Keratinocyte (primary cell): ENCODE measurements around the gene IFNB1. TPM values are rescaled to one million over a fixed set of nuclear protein-coding genes. Genes with fewer than 3 reads are reported as not detected.

ENCODE experiments used
- DNase-seq: peaks from one replicate; pipeline ENCODE4 v3.0.0-alpha.2; 2011; ENCODE audit warnings: low read depth, missing footprints, low spot score
- FAIRE-seq: peaks from 2 replicates; lab custom pipeline; 2011; peaks lifted over from hg19 to GRCh38; lab: Jason Lieb, UNC
- H2AFZ ChIP-seq: 2 replicates; pipeline ENCODE4 v1.6.0; 2012; ENCODE audit warnings: low read length, control low read depth, inconsistent platforms; ENCODE audit not compliant: control insufficient read depth
- H3K27ac ChIP-seq: 2 replicates; pipeline ENCODE4 v1.5.1; 2011; ENCODE audit warnings: low read length; ENCODE audit not compliant: control insufficient read depth, insufficient read depth
- H3K27me3 ChIP-seq: 3 replicates; pipeline ENCODE4 v1.6.0; 2011; ENCODE audit warnings: low read length; ENCODE audit not compliant: control insufficient read depth, insufficient read depth; ENCODE audit errors: extremely low read depth
- H3K36me3 ChIP-seq, 2 experiments: 2 replicates in 1 of 2; 3 replicates in 1 of 2; pipeline ENCODE4 v1.5.1; 2011; ENCODE audit warnings: low read length in 2 of 2, mild to moderate bottlenecking in 1 of 2; ENCODE audit not compliant: control insufficient read depth in 2 of 2, insufficient read depth in 2 of 2; ENCODE audit errors: extremely low read depth in 1 of 2
- H3K4me1 ChIP-seq: 3 replicates; pipeline ENCODE4 v1.5.1; 2011; ENCODE audit warnings: low read length; ENCODE audit not compliant: control insufficient read depth, insufficient read depth; ENCODE audit errors: extremely low read depth
- H3K4me2 ChIP-seq: 3 replicates; pipeline ENCODE4 v1.6.0; 2011; ENCODE audit warnings: low read depth, low read length; ENCODE audit not compliant: control insufficient read depth, insufficient read depth; ENCODE audit errors: extremely low read depth
- H3K4me3 ChIP-seq, 3 experiments: fragments of 200-600 bp in 1 of 3; sonication (generic) in 1 of 3; 2 replicates in 2 of 3; 3 replicates in 1 of 3; pipeline ENCODE4 v1.5.1; 2011 to 2016; ENCODE audit warnings: low read length in 3 of 3, mild to moderate bottlenecking in 3 of 3, control low read depth in 2 of 3, inconsistent platforms in 1 of 3, low read depth in 1 of 3, mixed read lengths in 1 of 3, mixed run types in 1 of 3, moderate library complexity in 1 of 3; ENCODE audit not compliant: control insufficient read depth in 2 of 3, insufficient read depth in 2 of 3; ENCODE audit errors: extremely low read depth in 1 of 3
- H3K79me2 ChIP-seq: 2 replicates; pipeline ENCODE4 v1.6.0; 2012; ENCODE audit warnings: low read length; ENCODE audit not compliant: control insufficient read depth, insufficient read depth
- H3K9ac ChIP-seq: 3 replicates; pipeline ENCODE4 v1.6.0; 2011; ENCODE audit warnings: low read length; ENCODE audit not compliant: control insufficient read depth, insufficient read depth; ENCODE audit errors: extremely low read depth
- H3K9me1 ChIP-seq: 3 replicates; pipeline ENCODE4 v1.6.0; 2011; ENCODE audit warnings: low read length; ENCODE audit not compliant: control insufficient read depth, insufficient read depth; ENCODE audit errors: extremely low read depth
- H3K9me3 ChIP-seq: 2 replicates; pipeline ENCODE4 v1.5.1; 2012; ENCODE audit warnings: low read depth, low read length; ENCODE audit not compliant: control insufficient read depth
- H4K20me1 ChIP-seq: 3 replicates; pipeline ENCODE4 v1.6.0; 2011; ENCODE audit warnings: low read length; ENCODE audit not compliant: control insufficient read depth, insufficient read depth; ENCODE audit errors: extremely low read depth
- EZH2 ChIP-seq: IDR thresholded peaks from one replicate; pipeline ENCODE4 v1.6.1; 2012; ENCODE audit warnings: inconsistent platforms, mild to moderate bottlenecking, low read length, moderate library complexity
- dilution Hi-C: fragments of 300-500 bp; cut with MboI; formaldehyde crosslinking; loops from one replicate; pipeline ENCODE4 v1.7.0; 2020; ENCODE audit warnings: low sequenced_read_pairs; ENCODE audit not compliant: extremely low pct_ligation_motif_present
- polyA plus RNA-seq, 5 experiments: library from polyadenylated mRNA; depleted of rRNA in 3 of 5; stranded (reverse) in 3 of 5; stranded (forward) in 1 of 5; unstranded in 1 of 5; fragments of >200 nt; gene quantifications; 1 replicate in 1 of 5; 2 replicates in 3 of 5; 3 replicates in 1 of 5; pipeline versions ENCODE4 v1.2.1 to v1.2.3, GENCODE V29; 2011 to 2012; ENCODE audit warnings: missing spikeins in 2 of 5, low read depth in 1 of 5, low replicate concordance in 1 of 5
- TF ChIP-seq, protein P1 (sequence below), 3 experiments: IDR thresholded peaks in 1 of 3; conservative IDR thresholded peaks in 1 of 3; optimal IDR thresholded peaks in 1 of 3; 2 replicates in 2 of 3; 3 replicates in 1 of 3; pipeline versions ENCODE3 to v1.5.1; 2011; ENCODE audit warnings: low read length in 3 of 3, mild to moderate bottlenecking in 3 of 3, moderate library complexity in 2 of 3, control low read depth in 1 of 3, inconsistent platforms in 1 of 3; ENCODE audit not compliant: insufficient read depth in 2 of 3; ENCODE audit errors: extremely low read depth in 1 of 3

Gene IFNB1
- polyA plus RNA-seq, 1 donor (not counting 4 experiments of a cell fraction or from before 2014, with no cell fraction given) = 0.07 TPM

DNA sequence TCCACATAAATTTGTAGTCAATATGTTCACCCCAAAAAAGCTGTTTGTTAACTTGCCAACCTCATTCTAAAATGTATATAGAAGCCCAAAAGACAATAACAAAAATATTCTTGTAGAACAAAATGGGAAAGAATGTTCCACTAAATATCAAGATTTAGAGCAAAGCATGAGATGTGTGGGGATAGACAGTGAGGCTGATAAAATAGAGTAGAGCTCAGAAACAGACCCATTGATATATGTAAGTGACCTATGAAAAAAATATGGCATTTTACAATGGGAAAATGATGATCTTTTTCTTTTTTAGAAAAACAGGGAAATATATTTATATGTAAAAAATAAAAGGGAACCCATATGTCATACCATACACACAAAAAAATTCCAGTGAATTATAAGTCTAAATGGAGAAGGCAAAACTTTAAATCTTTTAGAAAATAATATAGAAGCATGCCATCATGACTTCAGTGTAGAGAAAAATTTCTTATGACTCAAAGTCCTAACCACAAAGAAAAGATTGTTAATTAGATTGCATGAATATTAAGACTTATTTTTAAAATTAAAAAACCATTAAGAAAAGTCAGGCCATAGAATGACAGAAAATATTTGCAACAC is 6.6 kb upstream of the IFNB1 start:
- H3K9me1 ChIP-seq = no peaks in the 10 kb centered on the region

DNA sequence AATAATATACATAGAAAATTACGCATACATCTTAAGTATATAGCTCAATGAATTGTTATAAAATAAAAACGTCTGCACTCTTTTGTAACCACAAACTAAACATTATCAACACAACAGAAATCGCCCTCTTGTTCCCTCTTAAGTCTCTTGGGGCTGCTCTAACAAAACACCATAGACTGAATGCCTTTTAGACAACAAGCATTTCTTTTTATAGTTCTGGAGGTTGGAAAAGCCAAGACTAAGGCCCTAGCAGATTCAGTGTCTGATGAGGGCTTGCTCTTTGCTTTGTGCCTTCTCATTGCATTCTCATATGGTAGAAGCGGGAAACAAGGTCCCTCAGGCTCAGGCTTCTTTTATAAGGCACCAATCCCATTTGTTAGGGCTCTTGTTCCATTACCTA is 4.9 kb upstream of the IFNB1 start:
- FAIRE-seq (no peak), DNase-seq (no peak)
- Histone ChIP-seq H4K20me1 (no peaks in the 10 kb centered on the region), H3K36me3 (no peaks in the 10 kb centered on the region), H3K9me3 (peaks cover 2% of the 10 kb centered on the region), H3K9ac (no peak overlapping the region), H3K4me2 (no peak overlapping the region), H3K27me3 (no peaks in the 10 kb centered on the region), H2AFZ (no peak overlapping the region), H3K9me1 (no peaks in the 10 kb centered on the region), H3K79me2 (no peaks in the 10 kb centered on the region), H3K27ac (no peak overlapping the region), H3K4me3 (no peak overlapping the region), H3K4me1 (no peaks in the 10 kb centered on the region)
- dilution Hi-C loops = no loop called here
- TF ChIP-seq, protein P1, sequence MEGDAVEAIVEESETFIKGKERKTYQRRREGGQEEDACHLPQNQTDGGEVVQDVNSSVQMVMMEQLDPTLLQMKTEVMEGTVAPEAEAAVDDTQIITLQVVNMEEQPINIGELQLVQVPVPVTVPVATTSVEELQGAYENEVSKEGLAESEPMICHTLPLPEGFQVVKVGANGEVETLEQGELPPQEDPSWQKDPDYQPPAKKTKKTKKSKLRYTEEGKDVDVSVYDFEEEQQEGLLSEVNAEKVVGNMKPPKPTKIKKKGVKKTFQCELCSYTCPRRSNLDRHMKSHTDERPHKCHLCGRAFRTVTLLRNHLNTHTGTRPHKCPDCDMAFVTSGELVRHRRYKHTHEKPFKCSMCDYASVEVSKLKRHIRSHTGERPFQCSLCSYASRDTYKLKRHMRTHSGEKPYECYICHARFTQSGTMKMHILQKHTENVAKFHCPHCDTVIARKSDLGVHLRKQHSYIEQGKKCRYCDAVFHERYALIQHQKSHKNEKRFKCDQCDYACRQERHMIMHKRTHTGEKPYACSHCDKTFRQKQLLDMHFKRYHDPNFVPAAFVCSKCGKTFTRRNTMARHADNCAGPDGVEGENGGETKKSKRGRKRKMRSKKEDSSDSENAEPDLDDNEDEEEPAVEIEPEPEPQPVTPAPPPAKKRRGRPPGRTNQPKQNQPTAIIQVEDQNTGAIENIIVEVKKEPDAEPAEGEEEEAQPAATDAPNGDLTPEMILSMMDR (optimal IDR thresholded peaks at IDR 0.05 in 1 of 3, IDR thresholded peaks at IDR 0.05 in 1 of 3, conservative IDR thresholded peaks at IDR 0.05 in 1 of 3; ENCODE audit: extremely low read depth in 1 of 3, insufficient read depth in 2 of 3, low read length in 3 of 3) = no peak
- TF ChIP-seq EZH2 = no peak

More for the DNA sequence above, 6.6 kb upstream of the IFNB1 start:
- TF ChIP-seq, protein P1 (optimal IDR thresholded peaks at IDR 0.05 in 1 of 3, IDR thresholded peaks at IDR 0.05 in 1 of 3, conservative IDR thresholded peaks at IDR 0.05 in 1 of 3; ENCODE audit: extremely low read depth in 1 of 3, insufficient read depth in 2 of 3, low read length in 3 of 3) = no peak
- no peak for TF ChIP-seq EZH2
- no peak overlapping the region for H2AFZ ChIP-seq
- no peak overlapping the region for H3K9ac ChIP-seq
- H3K79me2 ChIP-seq = no peaks in the 10 kb centered on the region
- DNase-seq = no peak
- peaks cover 2% of the 10 kb centered on the region for H3K9me3 ChIP-seq
- no peaks in the 10 kb centered on the region for H3K4me1 ChIP-seq
- no peaks in the 10 kb centered on the region for H4K20me1 ChIP-seq
- H3K27me3 ChIP-seq = no peaks in the 10 kb centered on the region
- no peak overlapping the region for H3K4me3 ChIP-seq
- no peak for FAIRE-seq
- dilution Hi-C loops = no loop called here
- no peaks in the 10 kb centered on the region for H3K36me3 ChIP-seq
- H3K4me2 ChIP-seq = no peak overlapping the region
- H3K27ac ChIP-seq = no peak overlapping the region
